ENCODE results near the gene DPT.
"Not testable (repeated sequence)": the region's sequence is repeated elsewhere in the genome, so short reads cannot be mapped to it uniquely, and the experiment has no call there.

Gene DPT

DNA sequence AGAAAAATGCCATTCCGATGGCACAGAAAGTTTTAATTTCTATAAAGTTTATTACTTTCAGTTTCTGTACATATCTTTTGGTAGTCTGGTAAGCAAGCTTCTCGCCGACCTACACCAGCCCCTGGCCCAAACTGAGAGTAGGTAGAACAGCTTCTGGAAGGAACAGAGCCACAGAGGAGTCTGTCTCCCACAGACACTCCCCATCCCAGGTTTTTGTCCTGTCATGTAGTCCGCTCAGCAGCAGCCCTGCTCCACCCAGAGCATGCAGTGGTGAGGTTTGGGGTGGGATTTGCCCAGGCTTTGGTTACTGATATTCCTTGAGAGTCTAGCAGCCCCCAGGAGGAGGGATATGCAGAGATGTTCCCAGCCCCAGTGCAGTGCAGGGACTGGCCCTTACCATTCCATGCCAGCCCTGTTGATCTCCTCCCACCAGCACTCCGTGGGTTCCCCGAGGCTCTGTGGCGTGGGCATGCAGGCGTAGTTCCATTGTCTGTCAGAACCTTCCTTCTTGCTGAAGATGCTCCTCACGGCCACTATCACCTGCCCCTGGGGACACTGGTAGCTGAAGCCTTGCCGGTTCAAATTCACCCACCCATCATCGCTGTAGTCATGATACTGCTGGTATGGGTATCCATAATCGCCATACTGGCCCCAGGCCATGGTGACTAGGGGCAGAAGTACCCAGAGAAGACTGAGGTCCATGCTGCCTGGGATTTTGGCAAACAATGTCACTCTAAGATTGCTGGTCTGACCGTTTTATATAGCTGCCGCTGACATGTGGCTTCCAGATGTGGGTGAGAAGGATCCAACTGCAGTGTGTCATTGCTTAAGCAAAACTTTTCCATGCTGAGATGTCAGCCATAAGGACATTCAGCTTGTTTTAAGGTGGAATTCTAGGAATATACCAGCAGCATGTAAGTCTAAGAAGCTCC lies at the start of gene DPT:
Gene DPT, minus strand, starts transcription at position 734 of the 932 bp plus-strand sequence. Its CDS starts 32 bp downstream, at position 702.
- intact Hi-C loops (cut with DNase I) = no loop called here
- peak in 1 of 10 donors; percentile 31 for DNase-seq

DNA sequence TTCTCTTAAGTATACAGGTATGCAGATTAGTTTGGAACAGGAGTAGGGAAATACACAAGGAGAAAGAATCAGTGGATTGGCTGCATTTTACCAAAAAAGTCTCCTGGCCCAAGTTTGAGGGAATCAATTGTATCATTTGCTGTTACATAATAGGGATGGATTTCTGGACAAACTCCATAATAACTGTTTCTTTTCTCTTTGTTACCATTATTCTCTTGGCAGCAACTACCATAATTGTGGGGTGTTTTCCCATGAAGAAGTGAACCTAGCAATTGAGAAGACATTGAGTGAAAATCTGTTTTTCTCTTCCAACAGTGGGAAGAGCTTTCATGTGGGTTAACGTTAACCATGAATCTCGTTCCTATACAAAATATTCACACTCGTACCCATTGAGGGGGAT lies 46.4 kb upstream of the DPT start:
- intact Hi-C loops (cut with DNase I) = no loop called here
- no peak for DNase-seq

DNA sequence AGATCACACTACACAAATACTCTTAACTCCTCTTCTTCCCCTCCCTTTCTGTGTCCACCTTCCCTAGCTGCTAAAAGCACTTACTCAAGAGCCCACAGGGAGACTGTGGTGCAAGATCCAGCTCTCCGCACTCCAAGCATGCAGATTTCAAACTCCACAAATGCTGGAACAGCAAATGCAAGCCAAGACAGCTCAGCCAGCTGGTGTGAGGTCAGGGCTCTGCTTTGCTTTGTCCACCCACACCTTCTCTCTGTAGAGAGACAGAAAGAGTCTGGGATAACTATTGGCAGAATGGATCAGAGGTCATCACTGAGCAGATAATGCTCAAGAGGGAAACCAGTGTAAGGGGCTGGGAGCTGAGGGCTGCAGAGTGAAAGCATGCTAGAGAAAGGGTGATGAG lies 45.2 kb upstream of the DPT start:
- DNase-seq = no peak
- intact Hi-C loops (cut with DNase I) = no loop called here

DNA sequence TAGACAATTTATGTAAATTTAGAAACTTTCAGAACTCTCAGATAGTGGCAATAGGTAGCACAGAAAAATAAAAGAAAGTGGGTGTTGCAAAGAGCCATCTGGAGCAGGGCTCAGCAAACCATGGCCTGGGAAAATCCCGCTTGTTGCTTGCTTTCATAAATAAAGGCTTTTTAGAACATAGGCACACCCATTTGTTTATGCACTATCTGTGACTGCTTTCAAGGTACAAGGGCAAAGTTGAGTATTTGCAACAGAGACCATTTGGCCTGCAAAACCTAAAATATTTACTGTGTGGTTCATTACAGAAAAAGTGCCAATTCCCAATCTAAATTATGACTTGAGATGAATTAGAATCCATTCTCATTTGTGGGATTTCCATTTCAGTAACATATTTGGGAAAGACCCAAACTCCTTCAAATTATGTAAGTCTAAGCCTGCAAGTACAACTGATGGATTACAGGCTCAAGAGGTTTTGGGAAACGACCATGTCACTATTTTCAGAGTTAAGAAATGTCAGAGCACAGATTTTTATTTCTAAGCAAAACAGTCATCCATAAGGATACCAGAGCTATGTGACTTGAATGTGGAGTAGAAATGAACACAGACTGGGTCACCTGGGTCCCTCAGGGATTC lies 43.5 kb upstream of the DPT start:
- no peak for DNase-seq
- intact Hi-C loops (cut with DNase I) = no loop called here

DNA sequence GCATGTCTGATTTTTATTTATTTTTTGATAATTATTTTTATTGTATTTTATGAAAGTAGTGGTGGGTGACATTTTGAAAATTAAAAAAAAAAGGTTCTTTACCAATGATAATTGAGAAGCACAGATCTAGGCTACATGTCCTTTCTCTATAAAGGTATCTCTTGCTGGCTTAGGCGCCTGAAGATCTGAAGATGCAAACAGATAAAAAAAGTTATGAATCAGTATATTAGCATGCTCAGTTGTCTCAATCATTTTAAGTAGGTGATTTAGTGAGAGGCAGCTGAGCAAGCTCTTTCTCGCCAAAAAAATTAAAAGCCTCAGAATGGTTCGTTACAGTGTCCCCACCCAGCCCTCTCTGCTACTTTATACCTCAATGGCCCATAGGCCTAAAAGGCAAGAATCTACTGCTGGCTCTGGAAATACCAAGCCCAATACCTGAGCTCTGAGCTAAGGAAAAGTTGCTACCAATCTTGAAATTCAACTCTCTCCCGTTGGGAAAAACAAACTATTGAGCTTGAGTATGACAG lies 42.2 kb upstream of the DPT start:
- DNase-seq = no peak

DNA sequence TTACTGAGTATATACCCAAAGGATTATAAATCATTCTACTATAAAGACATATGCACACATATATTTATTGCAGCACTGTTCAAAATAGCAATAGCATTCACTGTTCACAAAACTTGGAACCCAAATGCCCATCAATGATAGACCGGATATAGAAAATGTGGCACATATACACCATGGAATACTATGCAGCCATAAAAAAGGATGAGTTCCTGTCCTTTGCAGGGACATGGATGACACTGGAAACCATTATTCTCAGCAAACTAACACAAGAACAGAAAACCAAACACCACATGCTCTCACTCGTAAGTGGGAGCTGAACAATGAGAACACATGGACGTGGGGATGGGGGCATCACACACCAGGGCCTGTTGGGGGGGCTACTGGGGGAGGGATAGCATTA lies 40.9 kb upstream of the DPT start:
- DNase-seq; intact Hi-C loops (cut with DNase I): not testable (repeated sequence)

More for the DNA sequence above, 42.2 kb upstream of the DPT start:
- intact Hi-C loops (cut with DNase I) = no loop called here

DNA sequence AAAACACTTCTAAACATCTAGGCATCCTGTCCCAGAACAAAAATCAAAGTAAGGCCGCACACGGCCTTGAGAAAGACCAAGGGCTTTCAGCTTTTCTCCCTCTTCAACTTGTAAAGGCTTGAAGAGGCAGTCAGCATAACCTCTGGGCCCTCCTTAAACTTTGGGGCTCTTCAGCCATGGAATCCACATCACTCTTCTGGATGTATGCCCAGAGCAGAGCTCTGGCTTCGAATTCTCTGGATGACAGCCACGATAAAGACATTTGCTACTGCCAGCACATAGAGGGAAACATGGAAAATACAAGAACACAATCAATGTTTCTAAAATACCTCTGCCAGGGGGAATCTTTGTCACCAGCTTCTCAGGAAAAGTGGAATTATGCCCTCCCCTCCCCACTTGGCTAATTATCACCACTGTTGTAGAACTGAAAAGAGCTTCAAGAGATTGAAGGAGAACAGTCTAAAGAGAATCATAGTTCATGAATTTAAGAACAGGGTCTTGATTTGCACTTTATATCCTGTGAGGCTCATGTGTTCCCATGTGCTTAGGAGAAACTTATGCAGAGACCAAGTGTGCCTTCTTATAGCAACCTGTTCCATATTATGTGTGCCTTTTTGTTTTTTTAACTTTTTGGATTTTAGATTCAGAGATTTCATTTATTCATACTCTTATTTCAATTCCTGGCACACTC lies 39.0 kb upstream of the DPT start:
- intact Hi-C loops (cut with DNase I) = no loop called here
- DNase-seq = peak in 1 of 10 donors; percentile 9

DNA sequence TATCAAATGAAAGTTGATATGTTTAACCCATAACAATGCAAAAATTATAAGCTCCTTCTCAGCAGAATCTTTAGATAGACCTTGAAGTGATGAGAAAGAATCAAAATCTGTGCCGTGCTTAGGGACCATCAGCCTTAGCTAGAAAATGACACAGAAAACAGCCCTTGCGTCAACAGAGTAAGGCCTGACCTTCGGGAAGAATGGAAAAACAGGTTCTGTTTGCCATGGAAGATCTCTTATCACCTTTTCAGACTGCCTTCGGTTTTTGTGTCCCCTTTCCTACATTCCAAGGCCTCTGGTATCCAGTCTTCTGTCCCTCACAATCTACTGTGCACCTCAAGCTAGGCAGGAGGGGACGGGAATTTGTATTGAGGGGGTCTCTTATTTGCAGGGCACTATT lies 37.6 kb upstream of the DPT start:
- no peak for DNase-seq
- intact Hi-C loops (cut with DNase I) = no loop called here

DNA sequence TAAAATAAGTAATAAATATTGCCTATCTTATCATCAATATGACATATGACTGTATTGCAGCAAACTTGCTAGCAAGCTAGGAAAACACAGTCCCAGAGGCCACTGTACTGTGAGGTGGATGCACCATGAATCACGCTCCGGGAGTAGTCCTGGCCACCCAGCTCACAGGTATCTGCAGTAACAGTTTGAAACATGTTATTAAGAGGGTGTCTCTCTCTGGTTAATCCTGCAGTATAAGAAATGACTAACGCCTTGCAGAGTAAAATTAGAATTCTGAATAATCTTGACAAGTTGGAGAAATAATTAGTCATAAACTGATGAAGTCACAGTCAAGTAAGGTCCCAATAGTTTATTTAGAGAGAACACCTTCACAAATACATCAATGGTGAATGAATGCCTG lies 34.0 kb upstream of the DPT start:
- intact Hi-C loops (cut with DNase I) = no loop called here
- no peak for DNase-seq

DNA sequence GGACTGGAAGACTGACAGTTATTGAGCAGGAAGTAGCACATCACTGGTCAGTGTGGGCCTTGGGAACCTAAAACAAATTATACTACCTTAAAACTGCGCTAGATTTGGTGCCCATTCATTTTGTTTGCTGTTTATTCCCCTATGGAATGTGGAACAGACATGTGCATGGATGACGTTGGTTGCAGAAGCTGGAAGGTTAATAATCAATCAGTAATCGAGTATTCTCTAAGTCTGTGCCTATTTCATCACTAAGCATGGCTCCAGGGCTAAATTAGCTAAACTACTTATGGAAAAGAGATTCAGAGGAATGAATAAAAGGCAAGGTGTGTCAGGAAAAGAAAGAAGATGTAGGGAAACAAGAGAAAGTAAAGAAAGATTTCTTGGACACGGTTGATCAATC lies 33.5 kb upstream of the DPT start:
- intact Hi-C loops (cut with DNase I) = no loop called here
- DNase-seq = no peak

DNA sequence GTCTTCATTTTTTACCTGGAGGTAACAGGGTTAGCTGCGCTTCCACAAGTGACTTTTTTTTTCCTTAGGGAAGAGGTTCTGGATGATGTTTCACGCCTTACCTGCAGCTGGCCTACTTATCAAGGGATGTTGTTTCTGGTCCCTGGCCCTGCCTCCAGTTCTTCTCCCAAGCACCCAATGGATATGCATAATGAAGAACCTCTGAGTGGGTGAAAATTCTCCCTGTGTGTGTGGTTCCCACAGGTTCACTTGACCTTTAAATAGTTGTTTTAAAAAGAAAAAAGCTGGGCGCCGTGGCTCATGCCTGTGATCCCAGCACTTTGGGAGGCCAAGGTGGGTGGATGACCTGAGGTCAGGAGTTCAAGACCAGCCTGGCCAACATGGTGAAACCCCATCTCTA lies 31.8 kb upstream of the DPT start:
- intact Hi-C loops (cut with DNase I) = no loop called here
- DNase-seq = no peak

DNA sequence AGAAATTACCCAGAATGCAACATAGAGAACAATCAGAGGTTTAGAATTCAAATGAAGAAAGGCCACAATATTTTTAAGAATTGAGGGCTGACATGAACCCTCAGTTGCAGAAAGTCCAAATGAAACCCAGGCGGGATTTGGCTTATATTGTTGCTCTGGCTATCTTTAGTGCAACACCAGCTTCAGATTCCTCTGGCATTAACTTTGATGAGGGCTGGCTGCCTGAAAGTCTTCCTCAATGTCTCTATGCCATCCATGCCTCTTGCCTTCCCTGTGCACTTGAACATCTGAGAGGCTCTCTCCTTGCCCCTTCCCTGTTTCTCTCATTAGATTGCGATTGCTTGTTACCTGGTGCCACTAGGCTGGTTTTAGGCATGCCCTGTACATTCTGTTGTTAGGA lies 31.2 kb upstream of the DPT start:
- DNase-seq = no peak
- intact Hi-C loops (cut with DNase I) = no loop called here

DNA sequence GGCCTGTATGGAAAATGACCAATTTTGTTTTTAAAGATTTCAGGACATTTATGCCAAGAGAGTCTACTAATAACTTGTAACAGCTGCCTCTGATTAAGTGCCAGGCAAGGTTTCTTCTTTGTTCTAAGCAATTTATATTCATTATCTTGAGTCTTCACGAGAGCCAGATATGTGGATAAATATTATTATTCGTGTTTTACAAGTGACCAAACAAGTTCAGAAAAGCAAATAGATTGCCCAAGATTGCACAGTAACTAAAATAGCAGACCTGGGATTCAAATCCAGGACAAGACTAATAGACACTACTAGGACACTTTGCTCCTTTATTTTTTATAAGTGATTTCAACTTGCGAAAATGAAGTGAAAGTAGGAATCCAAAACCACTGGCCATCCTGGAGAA lies 30.1 kb upstream of the DPT start:
- intact Hi-C loops (cut with DNase I) = no loop called here
- DNase-seq = no peak

DNA sequence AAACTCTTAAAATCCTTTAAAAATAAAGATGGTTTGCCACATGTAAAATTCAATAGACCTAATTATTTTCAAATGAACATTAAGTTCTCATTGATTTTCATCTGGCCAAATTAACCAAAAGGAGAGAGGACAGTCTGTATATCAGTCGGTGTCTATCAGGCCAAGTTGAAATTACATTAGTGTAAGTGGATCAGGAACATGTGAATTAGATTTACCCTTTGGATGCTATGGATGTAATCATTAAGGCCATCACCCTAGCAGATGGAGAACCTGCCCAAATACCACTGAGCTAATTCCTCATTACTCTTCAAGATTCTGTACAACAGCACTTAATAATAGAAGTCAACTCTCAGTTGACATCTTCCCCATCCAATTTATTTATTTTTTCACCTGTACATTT lies 29.5 kb upstream of the DPT start:
- no peak for DNase-seq
- intact Hi-C loops (cut with DNase I) = no loop called here

DNA sequence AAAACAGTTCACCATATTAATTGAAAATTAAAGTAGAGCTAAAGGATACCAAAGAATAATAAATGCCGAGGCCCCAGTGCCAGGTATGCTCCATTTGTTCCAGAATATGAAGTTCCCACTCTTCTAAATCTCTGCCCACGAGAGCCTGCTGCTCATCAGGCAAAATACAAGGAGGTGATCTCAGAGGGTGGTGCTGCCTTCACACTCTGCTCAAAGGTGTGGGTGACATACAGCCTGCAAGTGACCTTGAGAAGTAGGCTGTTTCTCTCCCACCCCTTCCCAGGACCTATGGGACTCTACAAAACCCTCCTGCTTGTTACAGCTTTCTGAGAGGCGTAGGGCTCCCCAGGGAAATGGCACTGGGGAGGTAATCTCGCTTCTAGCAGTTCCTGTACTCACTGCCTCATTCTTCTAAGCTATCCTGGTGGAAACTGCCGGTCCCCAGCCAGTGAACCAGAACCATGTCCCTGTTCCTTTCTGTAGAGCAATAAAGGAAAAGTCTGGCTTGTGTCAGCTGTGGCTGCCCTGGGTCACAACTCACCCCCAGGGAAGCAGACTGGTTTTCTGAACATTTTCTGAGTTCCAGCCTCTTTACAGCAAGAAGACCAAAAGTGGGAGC lies 26.9 kb upstream of the DPT start:
- no peak for DNase-seq

DNA sequence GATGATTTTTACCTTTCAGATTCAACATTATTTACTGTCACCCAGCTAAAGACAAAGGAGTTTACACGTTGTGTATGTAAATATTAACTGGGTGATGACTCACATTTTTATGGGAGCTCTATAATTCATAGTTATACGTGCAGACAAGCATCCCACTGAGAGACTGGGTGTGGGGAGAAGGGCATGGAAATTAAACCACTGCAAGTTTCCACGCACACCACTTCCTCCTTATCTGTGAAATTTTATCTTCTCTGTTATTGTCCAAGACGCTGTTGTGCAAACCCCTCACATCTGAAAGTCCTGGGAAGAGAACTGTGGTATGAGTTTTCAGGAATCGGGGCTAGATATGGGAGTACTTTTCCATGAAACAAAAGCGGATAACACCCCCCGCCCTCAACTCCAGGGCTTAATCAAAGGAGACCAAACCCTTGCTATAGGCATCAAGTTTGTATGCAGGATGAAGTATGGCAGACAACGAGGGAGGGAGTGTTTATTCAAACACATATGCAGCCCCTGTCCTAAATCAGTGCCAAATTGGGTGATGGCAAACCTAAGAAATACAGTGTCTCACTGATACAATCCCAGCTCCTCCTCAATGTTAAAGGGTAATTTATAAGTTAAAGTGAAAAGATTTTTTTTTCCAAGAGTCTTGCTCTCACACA lies 23.3 kb upstream of the DPT start:
- intact Hi-C loops (cut with DNase I) = no loop called here
- no peak for DNase-seq

More for the DNA sequence above, 26.9 kb upstream of the DPT start:
- intact Hi-C loops (cut with DNase I) = no loop called here

DNA sequence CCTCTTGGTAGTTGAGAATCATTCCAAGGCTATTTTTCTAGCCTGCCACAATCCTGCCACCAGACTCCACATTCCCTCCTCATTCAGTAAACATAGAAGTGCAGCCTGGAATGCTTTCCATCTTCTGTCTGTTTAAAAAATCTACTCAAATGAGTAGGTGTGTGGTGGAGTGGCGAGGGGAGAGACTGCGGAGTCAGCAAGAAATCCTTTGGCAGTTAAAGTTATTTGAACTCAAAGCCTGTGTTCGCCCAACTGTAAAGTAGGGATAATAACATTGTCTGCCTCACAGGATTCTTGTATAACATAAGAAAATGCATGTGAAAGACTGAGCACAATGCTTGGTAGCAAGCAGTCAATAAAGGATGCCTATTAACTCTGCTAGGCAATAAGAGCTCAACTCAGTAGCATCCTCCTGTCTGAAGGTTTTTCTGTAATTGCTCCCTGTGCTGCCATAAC lies 22.2 kb upstream of the DPT start:
- no peak for DNase-seq
- intact Hi-C loops (cut with DNase I) = no loop called here

DNA sequence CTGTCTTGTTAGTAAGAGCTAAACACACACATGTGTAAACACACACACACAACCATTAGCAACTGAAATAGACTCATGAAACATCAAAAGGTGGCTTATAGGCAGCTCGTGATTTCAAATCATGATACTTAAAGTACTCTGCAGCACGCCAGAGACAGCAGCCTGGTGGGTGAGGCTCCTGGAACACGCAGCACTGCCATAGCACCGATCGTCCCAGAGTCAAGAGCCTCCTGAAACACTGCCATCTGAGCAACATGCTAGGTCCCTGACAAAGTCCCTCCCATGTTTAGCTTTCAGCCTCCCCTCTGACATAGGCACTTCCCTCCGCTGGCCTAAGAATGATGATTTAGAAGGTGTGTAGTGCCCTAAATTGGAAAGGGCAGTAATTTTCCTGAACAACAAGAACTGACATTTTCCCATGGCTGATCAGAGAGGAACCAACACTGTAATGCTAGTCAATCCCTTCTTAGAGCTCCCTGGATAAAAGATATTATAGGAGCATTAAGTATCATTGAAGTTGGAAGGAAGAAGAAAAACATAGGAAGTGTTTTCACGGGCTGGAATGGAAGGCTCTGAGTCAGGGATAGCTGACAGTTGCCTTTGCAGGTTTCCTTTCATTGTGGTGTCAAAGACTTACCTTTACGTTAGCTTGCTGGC lies 14.1 kb upstream of the DPT start:
- intact Hi-C loops (cut with DNase I) = no loop called here
- no peak for DNase-seq

DNA sequence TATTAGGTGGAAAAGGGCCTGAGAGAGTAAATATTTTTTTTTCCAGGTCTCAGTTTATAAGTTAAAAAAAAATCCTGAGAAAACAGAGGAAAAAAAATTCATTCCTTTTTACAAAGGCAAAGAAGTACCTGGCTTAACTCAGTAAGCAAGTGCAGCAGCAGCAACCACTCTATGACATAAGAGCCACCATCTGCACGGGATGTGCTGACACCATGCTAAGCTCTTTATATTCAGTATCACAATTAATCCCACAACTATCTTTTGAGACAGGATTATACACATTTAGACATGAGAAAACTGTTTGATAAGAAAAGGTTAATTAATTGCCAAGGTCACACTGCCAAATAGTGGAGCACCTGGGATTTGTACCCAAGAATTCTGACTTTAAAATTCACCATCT lies 13.4 kb upstream of the DPT start:
- DNase-seq = no peak
- intact Hi-C loops (cut with DNase I) = no loop called here

DNA sequence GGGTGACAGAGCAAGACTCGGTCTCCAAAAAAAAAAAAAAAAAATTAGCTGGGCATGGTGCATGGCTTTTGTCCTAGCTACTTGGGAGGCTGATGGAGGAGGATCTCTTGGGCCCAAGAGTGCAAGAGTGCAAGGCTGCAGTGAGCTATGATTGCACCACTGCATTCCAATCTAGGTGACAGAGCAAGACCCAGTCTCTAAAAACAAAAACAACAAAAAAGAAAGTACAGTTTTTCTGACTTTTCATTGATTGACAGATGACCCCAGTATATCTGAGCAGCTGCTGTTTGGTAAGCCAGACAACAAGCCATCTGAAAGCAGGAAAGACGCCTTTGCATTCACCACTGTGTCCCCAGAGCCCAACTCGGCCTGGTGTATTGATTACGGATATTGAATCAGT lies 10.9 kb upstream of the DPT start:
- no peak for DNase-seq
- intact Hi-C loops (cut with DNase I) = loop anchor here (10.0 kb wide), 1 partner anchor 395 kb away; no protein-coding TSS in a partner anchor

All from posterior cingulate gyrus (tissue), 11 donors.